ENCODE data around the gene LYPLA2. TPM values are rescaled to one million over a fixed set of nuclear protein-coding genes. Genes with fewer than 3 reads are reported as not detected.

The LYPLA2 gene
- total and polyA plus RNA-seq, 2 donors (not counting 1 experiment from before 2014, with no cell fraction given): 50.6 to 60.5 TPM

GRCh38 chr1:23741609-23742008, 49.3 kb upstream of the LYPLA2 start:
- no peaks in the 10 kb centered on the region for H3K27me3 Mint-ChIP-seq
- ChIA-PET CTCF (interaction anchor here (0.6 to 1.0 kb wide), 2 partner anchors 13 to 50 kb away, joined by 3 read pairs; partner anchors contain the start of gene RPL11), POLR2A (no interaction called here)
- peaks cover 32% of the 10 kb centered on the region for H4K20me1 ChIP-seq (ENCODE audit: control insufficient read depth, insufficient read depth, low read length, poor library complexity, severe bottlenecking)
- H3K4me3 Mint-ChIP-seq: peak overlapping the region; percentile 93
- TF ChIP-seq CTCF (IDR thresholded peaks at IDR 0.05) (no peak), EZH2 (IDR thresholded peaks at IDR 0.05; ENCODE audit: borderline replicate concordance, insufficient read depth, low read depth, low read length, poor library complexity, severe bottlenecking) (no peak)
- peaks cover 16 to 23% of the 10 kb centered on the region in 2 donors for H3K4me1 ChIP-seq (ENCODE audit: control insufficient read depth in 2 of 2, insufficient read depth in 2 of 2, low read length in 2 of 2)
- no peak overlapping the region for H2AFZ ChIP-seq (ENCODE audit: insufficient read depth, low read depth, low read length, poor library complexity, severe bottlenecking)
- no peak for DNase-seq
- H3K79me2 ChIP-seq (ENCODE audit: control insufficient read depth, insufficient read depth, low read length): peaks cover 33% of the 10 kb centered on the region
- 96% methylated on average over 2 of the region's 5 CpGs for whole genome bisulfite sequencing (ENCODE audit: insufficient coverage)
- intact Hi-C loops (cut with micrococcal nuclease): loop anchor here (2.0 kb wide), 1 partner anchor 59 kb away; the partner anchor contains the start of gene GALE
- H3K9me3 Mint-ChIP-seq (ENCODE audit: insufficient read depth): no peaks in the 10 kb centered on the region
- no peaks in the 10 kb centered on the region for H3K27me3 ChIP-seq (replicated peaks in 1 of 4; ENCODE audit: control extremely low read depth in 1 of 4, control insufficient read depth in 3 of 4, insufficient read depth in 4 of 4, low read length in 3 of 4)
- no peak overlapping the region for H3K4me2 ChIP-seq (replicated peaks; ENCODE audit: low read depth, low read length, poor library complexity, severe bottlenecking)
- no peak overlapping the region for H3K9ac ChIP-seq (ENCODE audit: low read length)
- H3K36me3 ChIP-seq (replicated peaks in 1 of 2; ENCODE audit: control extremely low read depth in 1 of 2, control insufficient read depth in 1 of 2, extremely low read depth in 1 of 2, insufficient read depth in 2 of 2, low read length in 1 of 2): peaks cover 0 to 8% of the 10 kb centered on the region in 2 experiments
- peak overlapping the region; percentile 68 for H3K27ac Mint-ChIP-seq
- no peak overlapping the region for H3K27ac ChIP-seq (ENCODE audit: low read length in 2 of 2)
- peaks cover 33% of the 10 kb centered on the region for H3K4me1 Mint-ChIP-seq
- H3K9me3 ChIP-seq (ENCODE audit: control extremely low read depth in 1 of 3, control insufficient read depth in 2 of 3, insufficient read depth in 1 of 3, low read length in 2 of 3): no peaks in the 10 kb centered on the region
- no peak overlapping the region for H3K4me3 ChIP-seq (ENCODE audit: control extremely low read depth in 1 of 5, extremely low read depth in 1 of 5, insufficient read depth in 1 of 5, low read depth in 2 of 5, low read length in 4 of 5)
- no peak for ATAC-seq (ENCODE audit: low read depth)

- Mint-ChIP-seq H3K27ac (peak overlapping the region; percentile 94), H3K9me3 (ENCODE audit: insufficient read depth) (no peaks in the 10 kb centered on the region), H3K27me3 (no peaks in the 10 kb centered on the region), H3K4me3 (peak overlapping the region; percentile 93), H3K4me1 (peaks cover 45% of the 10 kb centered on the region)
- intact Hi-C loops (cut with micrococcal nuclease): loop anchor here (1.0 to 2.0 kb wide), 4 partner anchors 14 to 211 kb away; partner anchors contain the start of genes E2F2, GALE and RPL11
- H3K79me2 ChIP-seq (ENCODE audit: control insufficient read depth, insufficient read depth, low read length): peaks cover 44% of the 10 kb centered on the region
- peak; percentile 24 for DNase-seq
- H2AFZ ChIP-seq (ENCODE audit: insufficient read depth, low read depth, low read length, poor library complexity, severe bottlenecking): peak overlapping the region; percentile 95
- WGBS (ENCODE audit: insufficient coverage): 12% methylated on average over 28 of the region's 28 CpGs
- H3K4me1 ChIP-seq (ENCODE audit: control insufficient read depth in 2 of 2, insufficient read depth in 2 of 2, low read length in 2 of 2): peaks cover 22 to 33% of the 10 kb centered on the region in 2 donors
- peaks cover 0 to 13% of the 10 kb centered on the region in 2 experiments for H3K36me3 ChIP-seq (replicated peaks in 1 of 2; ENCODE audit: control extremely low read depth in 1 of 2, control insufficient read depth in 1 of 2, extremely low read depth in 1 of 2, insufficient read depth in 2 of 2, low read length in 1 of 2)
- H3K27me3 ChIP-seq (replicated peaks in 1 of 4; ENCODE audit: control extremely low read depth in 1 of 4, control insufficient read depth in 3 of 4, insufficient read depth in 4 of 4, low read length in 3 of 4): no peaks in the 10 kb centered on the region
- peaks cover 41% of the 10 kb centered on the region for H4K20me1 ChIP-seq (ENCODE audit: control insufficient read depth, insufficient read depth, low read length, poor library complexity, severe bottlenecking)
- H3K9ac ChIP-seq (ENCODE audit: low read length): peak overlapping the region; percentile 80
- H3K4me2 ChIP-seq (replicated peaks; ENCODE audit: low read depth, low read length, poor library complexity, severe bottlenecking): peak overlapping the region; percentile 91
- ATAC-seq (ENCODE audit: low read depth): peak; percentile 15
- TF ChIP-seq EZH2 (IDR thresholded peaks at IDR 0.05; ENCODE audit: borderline replicate concordance, insufficient read depth, low read depth, low read length, poor library complexity, severe bottlenecking): no peak
- TF ChIP-seq CTCF (IDR thresholded peaks at IDR 0.05): no peak
- H3K4me3 ChIP-seq (ENCODE audit: control extremely low read depth in 1 of 5, extremely low read depth in 1 of 5, insufficient read depth in 1 of 5, low read depth in 2 of 5, low read length in 4 of 5): peak overlapping the region; percentile 72 to 92 (median 85)
- H3K27ac ChIP-seq (ENCODE audit: low read length in 2 of 2): peak overlapping the region; percentile 68 to 88
- CTCF ChIA-PET: interaction anchor here (0.9 to 7.8 kb wide), 9 partner anchors 9 to 188 kb away, joined by 3 to 112 read pairs (median 5); partner anchors contain the start of gene RPL11
- POLR2A ChIA-PET: interaction anchor here (0.7 to 1.8 kb wide), 5 partner anchors 14 to 51 kb away, joined by 3 to 20 read pairs (median 5); partner anchors contain the start of gene RPL11
- no peaks in the 10 kb centered on the region for H3K9me3 ChIP-seq (ENCODE audit: control extremely low read depth in 1 of 3, control insufficient read depth in 2 of 3, insufficient read depth in 1 of 3, low read length in 2 of 3)
Measured at GRCh38 chr1:23742670-23743286, 48.2 kb upstream of the LYPLA2 start.
